DND-41 (cell line): ENCODE data around the gene PTBP1.

Experiments
- CTCF ChIP-seq: IDR thresholded peaks from 2 replicates; pipeline ENCODE4 v1.5.1; 2012; ENCODE audit warnings: borderline replicate concordance, low read length, moderate library complexity, mild to moderate bottlenecking; ENCODE audit not compliant: poor library complexity, severe bottlenecking; ENCODE audit errors: extremely low read depth
- EZH2 ChIP-seq: IDR thresholded peaks from 3 replicates; pipeline ENCODE4 v1.6.1; 2012; ENCODE audit warnings: borderline replicate concordance, low read depth, mild to moderate bottlenecking, moderate library complexity, low read length, inconsistent platforms; ENCODE audit not compliant: severe bottlenecking

GRCh38 chr19:756821-757688, 40.2 kb upstream of the PTBP1 start:
- no peak for TF ChIP-seq CTCF
- TF ChIP-seq EZH2, result no peak
